Endothelial cell of umbilical vein (primary cell): ENCODE data around the gene CAPN1. TPM values are rescaled to one million over a fixed set of nuclear protein-coding genes. Genes with fewer than 3 reads are reported as not detected.

Experiments
- BruUV-seq: library from RNA; stranded (reverse); fragments of 400-500 nt; replicated peaks from 2 replicates; lab custom pipeline; 2021; lab: Mats Ljungman, UMichigan
- CTCF ChIA-PET: fragments of 300-600, 350-600 bp; sonication (Branson Sonifier 250); formaldehyde crosslinking; loops from one replicate; lab custom pipeline; 2021; ENCODE audit warnings: antibody characterized with exemption, inconsistent platforms; lab: Charles Lee
- POLR2A ChIA-PET: fragments of 300-600, 350-600 bp; sonication (Branson Sonifier 250); formaldehyde crosslinking; loops from one replicate; lab custom pipeline; 2021; ENCODE audit warnings: antibody characterized with exemption, inconsistent platforms; lab: Charles Lee
- DNase-seq: peaks from one replicate; pipeline ENCODE4 v3.0.0-alpha.2; 2011; ENCODE audit warnings: low read depth, low spot score
- FAIRE-seq: peaks from 2 replicates; lab custom pipeline; 2011; peaks lifted over from hg19 to GRCh38; lab: Jason Lieb, UNC
- H2AFZ ChIP-seq: 2 replicates; pipeline ENCODE4 v1.6.0; 2012; ENCODE audit warnings: low read depth, low read length, control low read depth, inconsistent platforms
- H3K27ac ChIP-seq: 2 replicates; pipeline ENCODE4 v1.5.1; 2011; ENCODE audit warnings: low read depth, mild to moderate bottlenecking, control low read depth, low read length, moderate library complexity; ENCODE audit not compliant: insufficient read depth
- H3K27me3 ChIP-seq, 2 experiments: 2 replicates each; pipeline versions ENCODE4 v1.6.0 to v1.6.1; 2011; ENCODE audit warnings: low read length in 2 of 2, mixed read lengths in 1 of 2; ENCODE audit not compliant: control insufficient read depth in 2 of 2, insufficient read depth in 2 of 2
- H3K36me3 ChIP-seq, 2 experiments: 2 replicates in 1 of 2; 3 replicates in 1 of 2; pipeline ENCODE4 v1.5.1; 2011; ENCODE audit warnings: low read length in 2 of 2, mild to moderate bottlenecking in 1 of 2, moderate library complexity in 1 of 2; ENCODE audit not compliant: control insufficient read depth in 2 of 2, insufficient read depth in 2 of 2; ENCODE audit errors: extremely low read depth in 1 of 2
- H3K4me1 ChIP-seq: 3 replicates; pipeline ENCODE4 v1.5.1; 2011; ENCODE audit warnings: mild to moderate bottlenecking, low read length; ENCODE audit not compliant: control insufficient read depth, insufficient read depth; ENCODE audit errors: extremely low read depth
- H3K4me2 ChIP-seq: 2 replicates; pipeline ENCODE4 v1.6.1; 2011; ENCODE audit warnings: low read length, control low read depth, mixed read lengths; ENCODE audit not compliant: insufficient read depth
- H3K4me3 ChIP-seq, 3 experiments: fragments of 200-600 bp in 1 of 3; sonication (generic), shearing (Covaris generic) in 1 of 3; replicated peaks in 1 of 3; 2 replicates each; pipeline ENCODE4 v1.5.1; 2011 to 2016; ENCODE audit warnings: control low read depth in 3 of 3, low read length in 3 of 3, mild to moderate bottlenecking in 2 of 3, inconsistent platforms in 1 of 3, low read depth in 1 of 3, moderate library complexity in 1 of 3; ENCODE audit not compliant: insufficient read depth in 1 of 3
- H3K79me2 ChIP-seq: 2 replicates; pipeline ENCODE4 v1.6.0; 2012; ENCODE audit warnings: low read length, inconsistent platforms; ENCODE audit not compliant: control insufficient read depth, insufficient read depth
- H3K9ac ChIP-seq: replicated peaks from 2 replicates; pipeline ENCODE3; 2011; ENCODE audit warnings: low read length, control low read depth; ENCODE audit not compliant: insufficient read depth; ENCODE audit errors: extremely low read depth
- H3K9me1 ChIP-seq: replicated peaks from 3 replicates; pipeline ENCODE4 v1.6.0; 2011; ENCODE audit warnings: mild to moderate bottlenecking, low read length; ENCODE audit not compliant: control insufficient read depth, insufficient read depth; ENCODE audit errors: extremely low read depth
- H3K9me3 ChIP-seq: replicated peaks from 2 replicates; pipeline ENCODE4 v1.5.1; 2012; ENCODE audit warnings: low read length, inconsistent platforms; ENCODE audit not compliant: control insufficient read depth, insufficient read depth
- H4K20me1 ChIP-seq: replicated peaks from 2 replicates; pipeline ENCODE3; 2011; ENCODE audit warnings: mild to moderate bottlenecking, low read length; ENCODE audit not compliant: control insufficient read depth, insufficient read depth; ENCODE audit errors: extremely low read depth
- EZH2 ChIP-seq: IDR thresholded peaks from 2 replicates; pipeline ENCODE4 v1.6.1; 2012; ENCODE audit warnings: borderline replicate concordance, low read depth, mild to moderate bottlenecking, moderate library complexity, low read length, inconsistent platforms; ENCODE audit not compliant: severe bottlenecking
- FOS ChIP-seq: IDR thresholded peaks from 2 replicates; pipeline ENCODE4 v1.6.1; 2011; ENCODE audit warnings: mild to moderate bottlenecking, low read length, moderate library complexity, borderline replicate concordance; ENCODE audit not compliant: insufficient read depth
- GATA2 ChIP-seq: IDR thresholded peaks from 2 replicates; pipeline ENCODE4 v1.7.0; 2011; ENCODE audit warnings: low read depth, mild to moderate bottlenecking, moderate library complexity, mixed read lengths, low read length; ENCODE audit not compliant: insufficient read length, insufficient read depth
- JUN ChIP-seq: IDR thresholded peaks from 2 replicates; pipeline ENCODE4 v1.6.1; 2011; ENCODE audit warnings: borderline replicate concordance, low read depth; ENCODE audit not compliant: insufficient read length, insufficient read depth
- MYC ChIP-seq: IDR thresholded peaks from one replicate; pipeline ENCODE4 v1.6.1; 2011; ENCODE audit warnings: mild to moderate bottlenecking, low read depth, low read length
- POLR2A ChIP-seq: IDR thresholded peaks from 2 replicates; pipeline ENCODE4 v1.6.1; 2012; ENCODE audit warnings: low read depth, mild to moderate bottlenecking, control low read depth, low read length
- POLR2AphosphoS5 ChIP-seq: IDR thresholded peaks from 2 replicates; pipeline ENCODE4 v1.6.1; 2012; ENCODE audit warnings: low read depth, mild to moderate bottlenecking, control low read depth, low read length, moderate library complexity; ENCODE audit not compliant: insufficient read depth
- dilution Hi-C: fragments of 300-500 bp; cut with MboI; formaldehyde crosslinking; loops from one replicate; pipeline ENCODE4 v1.15.0; 2019; ENCODE audit warnings: low sequenced_read_pairs; ENCODE audit not compliant: extremely low pct_ligation_motif_present
- intact Hi-C: fragments of 100-400 bp; cut with micrococcal nuclease; formaldehyde crosslinking; loops from one replicate; pipeline ENCODE4 v1.10.0; 2022
- polyA plus RNA-seq, 4 experiments: library from polyadenylated mRNA; depleted of rRNA in 3 of 4; stranded (reverse) in 3 of 4; unstranded in 1 of 4; fragments of >200 nt; gene quantifications; 2 replicates each; pipeline versions ENCODE4 v1.2.1 to v1.2.3, GENCODE V29; 2011 to 2012; ENCODE audit warnings: missing spikeins in 1 of 4
- total RNA-seq: library from RNA; stranded (reverse); gene quantifications from 2 replicates; pipeline ENCODE4 v1.2.3, GENCODE V29; 2021
- TF ChIP-seq, protein P1 (sequence below), 2 donors: IDR thresholded peaks; 1 replicate in 1 of 2; 2 replicates in 1 of 2; pipeline ENCODE4 v1.5.1; 2011; ENCODE audit warnings: low read length in 2 of 2, mild to moderate bottlenecking in 2 of 2, moderate library complexity in 2 of 2, control low read depth in 1 of 2, inconsistent platforms in 1 of 2, low read depth in 1 of 2; ENCODE audit not compliant: insufficient read depth in 1 of 2; ENCODE audit errors: extremely low read depth in 1 of 2
- TF ChIP-seq, protein P2 (sequence below): IDR thresholded peaks from 2 replicates; pipeline ENCODE4 v1.6.1; 2011; ENCODE audit not compliant: insufficient read depth, insufficient read length

CAPN1 gene
- total and polyA plus RNA-seq, 2 donors (not counting 3 experiments of a cell fraction or from before 2014, with no cell fraction given): 217 to 218 TPM

DNA sequence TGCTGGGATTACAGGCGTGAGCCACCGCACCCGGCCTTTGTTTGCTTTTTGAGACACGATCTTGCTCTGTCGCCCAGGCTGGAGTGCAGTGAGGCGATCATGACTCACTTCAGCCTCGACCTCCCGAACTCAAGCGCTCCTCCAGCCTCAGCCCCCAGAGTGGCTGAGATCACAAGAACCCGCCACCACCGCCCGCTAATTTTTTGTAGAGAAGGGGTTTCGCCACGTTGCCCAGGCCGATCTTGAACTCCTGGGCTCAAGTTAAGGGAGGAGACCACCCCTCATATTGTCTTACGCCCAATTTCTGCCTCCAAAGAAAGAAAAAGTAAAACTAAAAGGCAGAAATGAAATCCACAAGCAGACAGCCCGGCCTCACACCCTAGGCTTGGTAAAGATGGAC is 78.6 kb downstream of the CAPN1 start:
- H3K4me2 ChIP-seq: no peak overlapping the region
- no peaks in the 10 kb centered on the region for H3K9me3 ChIP-seq
- CTCF ChIA-PET: interaction anchor here (2.0 kb wide), 1 partner anchor 15 kb away, joined by 4 read pairs; no protein-coding TSS in a partner anchor
- no TSS peak for BruUV-seq
- no peaks in the 10 kb centered on the region for H3K36me3 ChIP-seq
- no peak overlapping the region for H2AFZ ChIP-seq
- no peaks in the 10 kb centered on the region for H3K27me3 ChIP-seq
- H3K79me2 ChIP-seq: peaks cover 22% of the 10 kb centered on the region
- dilution Hi-C loops (no loop called here), intact Hi-C loops (no loop called here)
- no peak for DNase-seq
- H3K4me1 ChIP-seq: peaks cover 11% of the 10 kb centered on the region
- no peaks in the 10 kb centered on the region for H3K9me1 ChIP-seq
- H4K20me1 ChIP-seq: no peaks in the 10 kb centered on the region
- TF ChIP-seq POLR2AphosphoS5 (no peak), POLR2A (no peak), MYC (no peak), FOS (no peak), GATA2 (no peak), JUN (no peak), EZH2 (no peak)
- TF ChIP-seq, protein P1, sequence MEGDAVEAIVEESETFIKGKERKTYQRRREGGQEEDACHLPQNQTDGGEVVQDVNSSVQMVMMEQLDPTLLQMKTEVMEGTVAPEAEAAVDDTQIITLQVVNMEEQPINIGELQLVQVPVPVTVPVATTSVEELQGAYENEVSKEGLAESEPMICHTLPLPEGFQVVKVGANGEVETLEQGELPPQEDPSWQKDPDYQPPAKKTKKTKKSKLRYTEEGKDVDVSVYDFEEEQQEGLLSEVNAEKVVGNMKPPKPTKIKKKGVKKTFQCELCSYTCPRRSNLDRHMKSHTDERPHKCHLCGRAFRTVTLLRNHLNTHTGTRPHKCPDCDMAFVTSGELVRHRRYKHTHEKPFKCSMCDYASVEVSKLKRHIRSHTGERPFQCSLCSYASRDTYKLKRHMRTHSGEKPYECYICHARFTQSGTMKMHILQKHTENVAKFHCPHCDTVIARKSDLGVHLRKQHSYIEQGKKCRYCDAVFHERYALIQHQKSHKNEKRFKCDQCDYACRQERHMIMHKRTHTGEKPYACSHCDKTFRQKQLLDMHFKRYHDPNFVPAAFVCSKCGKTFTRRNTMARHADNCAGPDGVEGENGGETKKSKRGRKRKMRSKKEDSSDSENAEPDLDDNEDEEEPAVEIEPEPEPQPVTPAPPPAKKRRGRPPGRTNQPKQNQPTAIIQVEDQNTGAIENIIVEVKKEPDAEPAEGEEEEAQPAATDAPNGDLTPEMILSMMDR (IDR thresholded peaks at IDR 0.05; ENCODE audit: extremely low read depth in 1 of 2, insufficient read depth in 1 of 2, low read depth in 1 of 2, low read length in 2 of 2): no peak
- TF ChIP-seq, protein P2, sequence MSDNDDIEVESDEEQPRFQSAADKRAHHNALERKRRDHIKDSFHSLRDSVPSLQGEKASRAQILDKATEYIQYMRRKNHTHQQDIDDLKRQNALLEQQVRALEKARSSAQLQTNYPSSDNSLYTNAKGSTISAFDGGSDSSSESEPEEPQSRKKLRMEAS: no peak
- FAIRE-seq: no peak
- H3K4me3 ChIP-seq: no peak overlapping the region
- H3K27ac ChIP-seq: no peak overlapping the region
- POLR2A ChIA-PET: no interaction called here
- H3K9ac ChIP-seq: no peak overlapping the region
